GM21717 (cell line): ENCODE results near the gene PHF14.
"Not testable (repeated sequence)": the region's sequence is repeated elsewhere in the genome, so short reads cannot be mapped to it uniquely, and the experiment has no call there.

ENCODE experiments used
- ATAC-seq: cut with Tn5 transposase; IDR thresholded peaks from one replicate; pipeline ENCODE4 v1.9.1; 2021; ENCODE audit warnings: mild to moderate bottlenecking, moderate library complexity; ENCODE audit not compliant: unreplicated experiment

PHF14 gene

GRCh38 chr7:10981317-10981716, 7.6 kb downstream of the PHF14 start:
- no peak for ATAC-seq

DNA sequence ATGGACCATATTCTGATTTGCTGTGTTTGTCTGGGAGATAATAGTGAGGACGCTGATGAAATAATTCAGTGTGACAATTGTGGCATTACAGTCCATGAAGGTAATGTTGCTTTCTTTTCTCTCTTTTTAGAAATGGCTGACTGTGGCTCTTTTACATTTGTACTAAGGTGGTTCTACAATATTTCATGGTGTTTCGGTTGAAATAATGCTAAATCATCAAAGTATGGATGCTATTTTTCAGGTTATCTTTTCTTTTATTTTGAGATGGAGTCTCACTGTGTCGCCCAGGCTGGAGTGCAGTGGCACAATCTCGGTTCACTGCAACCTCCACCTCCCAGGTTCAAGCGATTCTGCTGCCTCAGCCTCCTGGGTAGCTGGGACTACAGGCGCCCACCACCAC, 17.1 kb downstream of the PHF14 start:
- not testable (repeated sequence) for ATAC-seq

- ATAC-seq, result not testable (repeated sequence)
These were observed 22.0 kb downstream of the PHF14 start for GRCh38 chr7:10995482-10996166.

- no peak for ATAC-seq
These were observed 25.5 kb downstream of the PHF14 start for GRCh38 chr7:10998996-10999757.

DNA sequence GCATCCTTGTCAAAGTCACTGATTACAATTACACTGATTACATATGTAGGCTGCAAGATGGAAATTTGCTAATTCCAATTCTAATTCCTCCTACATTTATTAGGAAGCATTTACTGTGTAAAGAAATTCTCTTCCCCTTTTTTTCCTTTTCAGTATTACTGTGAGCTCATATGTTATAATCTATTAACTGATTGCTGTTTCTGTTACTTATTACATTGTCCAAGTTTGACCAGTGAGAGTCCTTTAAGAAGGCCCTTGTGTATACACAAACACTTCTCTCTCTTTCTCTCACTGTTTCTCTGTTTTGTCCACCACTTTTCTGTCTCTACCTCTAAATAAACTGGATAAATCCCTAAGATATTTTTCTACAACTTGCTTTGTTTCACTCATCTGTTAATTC, 31.5 kb downstream of the PHF14 start:
- no peak for ATAC-seq

GRCh38 chr7:11006291-11006690, 32.6 kb downstream of the PHF14 start:
- no peak for ATAC-seq

DNA sequence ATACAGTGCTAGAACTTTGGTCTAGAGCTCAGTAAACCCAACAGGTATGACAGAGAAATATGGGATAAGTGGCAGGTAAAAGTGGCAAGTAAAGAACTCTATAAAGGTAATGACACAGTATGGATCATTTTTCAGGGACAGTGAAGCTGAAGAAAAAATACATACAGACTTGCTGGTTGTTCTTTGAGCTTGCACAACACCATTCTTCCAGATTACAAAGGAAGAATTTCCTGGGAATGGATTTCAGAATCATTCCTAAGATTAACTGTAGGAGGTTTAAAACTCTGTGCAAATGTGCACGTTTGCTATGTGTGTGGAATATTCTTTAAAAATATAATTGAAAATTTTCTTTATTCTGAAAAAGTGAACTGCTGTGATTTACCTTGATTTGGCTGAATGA, 36.0 kb downstream of the PHF14 start:
- no peak for ATAC-seq

DNA sequence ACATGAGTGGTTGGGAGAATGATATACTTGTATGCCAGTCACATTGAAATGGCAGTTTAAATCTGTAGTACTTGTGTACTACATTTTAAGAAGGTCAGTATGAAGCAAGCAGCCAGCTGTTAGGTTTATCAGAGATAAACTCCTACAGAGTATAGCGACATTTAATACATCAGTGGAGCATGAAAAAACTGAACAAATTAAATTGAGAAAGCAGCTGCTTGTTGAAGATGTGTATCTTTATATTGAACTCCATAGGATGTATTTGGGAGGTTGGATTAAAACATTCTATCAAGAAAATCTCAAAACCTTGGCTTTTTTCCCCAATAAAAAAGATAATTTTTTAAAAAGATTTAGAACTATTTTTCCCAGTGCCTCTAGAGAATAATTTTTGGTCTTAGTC, 47.8 kb downstream of the PHF14 start:
- ATAC-seq, result no peak

- no peak for ATAC-seq
These were observed 53.0 kb downstream of the PHF14 start for GRCh38 chr7:11026452-11027359.

- no peak for ATAC-seq
These were observed 62.0 kb downstream of the PHF14 start for GRCh38 chr7:11035661-11036060.

- ATAC-seq, result no peak
These were observed 66.3 kb downstream of the PHF14 start for GRCh38 chr7:11039974-11040373.

GRCh38 chr7:11054033-11054432, 80.4 kb downstream of the PHF14 start:
- ATAC-seq, result no peak

DNA sequence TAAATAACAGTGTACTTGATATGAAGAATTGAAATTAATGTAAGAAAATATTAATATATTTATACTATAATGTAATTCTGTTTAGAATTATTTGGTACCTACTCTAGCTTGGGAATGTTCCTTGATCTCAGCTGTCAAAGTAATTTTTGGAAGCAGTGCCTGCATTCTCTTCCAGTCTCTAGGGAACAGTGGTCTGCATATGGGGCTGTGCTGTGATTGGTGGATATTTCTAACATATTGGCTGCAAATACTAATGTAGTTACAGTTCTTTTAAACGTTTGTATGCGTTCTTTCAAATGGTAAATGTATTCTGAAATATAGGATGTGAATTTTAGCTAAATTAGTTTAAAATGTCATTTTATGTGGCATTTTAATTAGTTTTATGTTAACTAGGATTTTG, 87.2 kb downstream of the PHF14 start:
- ATAC-seq, result no peak

GRCh38 chr7:11062110-11062509, 88.4 kb downstream of the PHF14 start:
- no peak for ATAC-seq

GRCh38 chr7:11069591-11069990, 95.9 kb downstream of the PHF14 start:
- no peak for ATAC-seq

DNA sequence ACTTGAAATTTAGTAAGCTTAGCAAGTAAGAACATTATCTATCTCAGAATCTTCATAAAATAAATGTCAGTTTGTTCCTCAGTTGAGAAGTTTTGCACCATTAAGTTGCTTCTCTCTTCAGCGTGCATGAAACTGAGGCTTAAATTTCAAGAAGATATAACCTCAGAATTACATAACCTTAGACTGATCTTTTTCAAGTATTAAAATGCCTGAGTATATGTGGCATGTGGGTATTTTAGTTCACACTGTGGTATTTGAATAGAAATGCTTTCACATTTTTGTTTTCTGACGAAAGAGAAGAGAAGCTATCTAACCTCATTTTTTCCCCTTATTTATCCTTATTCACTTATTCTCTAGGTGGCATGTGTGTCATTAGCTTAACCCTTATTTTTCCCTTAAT, 104.1 kb downstream of the PHF14 start:
- ATAC-seq, result no peak

DNA sequence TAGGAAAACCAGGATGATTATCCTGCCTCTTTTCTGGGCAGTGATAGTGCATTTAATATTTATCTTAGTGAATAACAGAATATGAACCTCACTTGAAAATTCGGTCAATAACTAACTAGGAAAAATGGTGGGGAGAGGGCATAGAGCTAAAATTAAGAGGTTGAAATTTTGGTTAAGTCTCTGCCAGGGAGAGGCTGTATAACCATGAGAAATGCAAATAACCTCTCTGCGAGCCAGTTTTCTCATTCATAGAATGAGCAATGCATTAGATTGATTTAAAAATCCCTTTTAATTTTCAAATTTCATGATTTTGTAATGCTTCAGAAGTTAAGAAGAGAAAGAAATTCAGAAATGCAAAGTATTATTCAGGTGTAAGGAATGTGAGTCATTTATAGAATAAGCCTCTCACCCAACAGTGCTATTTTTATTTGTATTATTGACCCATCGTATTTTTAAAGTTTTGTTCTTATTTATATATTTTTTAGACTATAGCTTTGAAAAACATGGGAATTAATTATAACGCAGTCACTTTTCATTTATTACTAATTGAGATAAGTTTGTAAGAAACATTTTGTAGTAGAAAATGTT, 104.7 kb downstream of the PHF14 start:
- no peak for ATAC-seq

DNA sequence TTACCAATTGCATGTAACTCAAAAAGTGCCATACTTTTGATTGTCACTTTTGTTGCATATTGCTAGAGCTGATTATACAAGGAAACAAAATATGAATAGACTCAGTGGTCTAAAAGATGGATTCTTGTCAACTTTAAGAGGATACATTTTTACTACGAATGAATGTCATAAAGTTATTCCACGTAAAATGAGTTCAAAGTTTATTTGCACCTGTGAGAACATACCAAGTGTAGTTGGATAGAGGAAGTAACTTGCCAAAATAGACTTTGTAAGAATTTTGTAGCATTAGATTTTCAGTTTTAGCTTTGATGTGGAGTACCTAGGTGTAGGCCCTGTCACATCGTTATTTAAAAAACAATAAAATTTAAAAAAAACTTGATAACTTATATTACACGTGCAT, 106.2 kb downstream of the PHF14 start:
- ATAC-seq, result no peak

- ATAC-seq, result no peak
These were observed 108.4 kb downstream of the PHF14 start for GRCh38 chr7:11082121-11082520.

DNA sequence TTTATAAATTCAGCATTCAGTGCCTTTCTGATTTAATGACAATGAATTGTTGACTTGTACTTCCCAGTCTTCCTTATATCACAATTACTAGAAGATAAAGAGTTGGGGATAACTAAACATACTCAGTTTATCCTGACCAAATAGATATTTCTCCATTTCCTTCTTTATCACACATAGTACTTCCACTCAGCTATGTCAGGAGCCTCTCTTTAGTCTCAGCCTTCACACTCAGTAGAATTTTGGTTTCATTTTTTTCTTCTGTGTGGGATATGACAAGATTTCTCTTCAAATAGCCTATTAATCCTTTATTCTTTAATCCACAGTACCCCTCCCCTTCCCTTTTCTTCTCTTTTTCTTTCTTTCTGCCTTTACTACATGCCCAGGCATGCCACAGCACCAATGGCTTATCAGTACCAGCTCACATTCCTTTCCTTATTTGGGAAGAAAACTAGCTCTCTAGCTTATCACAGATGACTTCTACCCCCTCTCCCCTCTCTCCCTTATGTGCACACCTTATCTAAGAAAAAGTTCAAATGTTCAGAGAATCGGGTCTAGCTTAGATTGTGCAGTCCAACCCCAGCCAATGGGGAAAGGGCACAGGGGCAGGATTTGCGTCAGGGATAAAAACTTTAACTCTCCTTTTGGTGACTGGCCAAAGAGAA, 109.0 kb downstream of the PHF14 start:
- ATAC-seq, result no peak

DNA sequence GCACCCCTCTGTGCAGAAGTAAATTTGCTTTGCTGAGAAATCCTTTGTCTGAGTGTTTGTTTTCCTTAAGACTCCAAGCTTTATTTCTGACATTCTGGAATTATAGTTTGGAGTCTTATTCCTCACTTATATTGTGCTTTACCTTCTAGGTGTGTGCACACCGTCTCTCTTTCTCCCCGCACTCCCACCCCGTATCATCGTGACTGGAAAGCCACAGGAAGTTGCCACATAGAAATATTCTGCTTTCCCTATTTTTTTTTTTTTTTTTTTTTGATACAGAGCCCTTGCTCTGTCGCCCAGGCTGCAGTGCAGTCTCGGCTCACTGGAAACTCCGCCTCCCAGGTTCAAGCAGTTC, 109.5 kb downstream of the PHF14 start:
- ATAC-seq, result no peak
